Effector CD8-positive, alpha-beta T cell (primary cell): ENCODE data around the gene PPM1F.
"Not testable (repeated sequence)": the region's sequence is repeated elsewhere in the genome, so short reads cannot be mapped to it uniquely, and the experiment has no call there.

ENCODE experiments used
- DNase-seq: peaks from one replicate; lab custom pipeline; 2025; lab: John Stamatoyannopoulos, UW

The PPM1F gene

DNA sequence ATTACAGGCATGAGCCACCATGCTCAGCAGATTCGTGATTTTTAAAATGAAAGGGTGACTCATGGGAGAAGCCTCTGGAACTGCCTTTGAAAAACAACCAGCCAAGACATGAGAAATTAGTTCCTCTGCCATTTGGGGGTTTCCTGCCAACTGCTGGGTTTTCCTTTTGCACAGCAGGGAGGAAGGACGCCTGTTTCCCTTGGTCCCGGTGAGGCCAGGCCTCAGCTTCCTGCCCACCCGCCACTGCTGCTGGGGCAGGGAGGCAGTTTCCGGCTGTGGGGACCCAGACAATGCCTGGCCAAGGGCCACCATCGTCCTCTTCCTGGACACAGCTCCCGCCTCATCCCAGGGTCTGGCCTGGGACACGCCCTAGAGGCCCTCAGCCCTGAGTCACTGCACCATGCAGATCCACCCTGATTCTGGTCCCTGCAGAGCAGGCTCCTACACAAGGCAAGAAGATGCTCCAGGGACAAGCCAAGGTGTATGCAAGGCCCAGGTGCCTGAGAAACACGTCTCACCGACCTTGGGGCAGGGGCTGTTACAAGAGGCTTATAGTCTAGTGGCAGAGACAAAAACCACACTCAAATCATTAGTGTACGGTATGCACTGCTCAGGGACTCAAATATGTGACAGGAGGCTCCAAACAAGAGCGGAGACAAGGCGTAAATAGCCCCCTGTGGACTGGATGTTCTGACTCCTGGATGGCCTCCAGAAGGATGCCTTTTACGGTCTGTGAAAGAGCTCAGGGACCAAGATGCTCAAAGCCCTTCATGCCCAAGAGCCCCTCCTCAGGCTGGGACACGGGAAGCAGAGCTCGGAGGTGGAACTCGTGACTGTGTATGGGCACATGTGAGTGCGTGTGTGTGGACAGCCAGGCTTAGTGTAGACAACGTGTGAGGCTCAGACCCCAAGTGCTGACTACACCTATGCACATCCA lies 10.0 kb downstream of the PPM1F start:
- DNase-seq = no peak

DNA sequence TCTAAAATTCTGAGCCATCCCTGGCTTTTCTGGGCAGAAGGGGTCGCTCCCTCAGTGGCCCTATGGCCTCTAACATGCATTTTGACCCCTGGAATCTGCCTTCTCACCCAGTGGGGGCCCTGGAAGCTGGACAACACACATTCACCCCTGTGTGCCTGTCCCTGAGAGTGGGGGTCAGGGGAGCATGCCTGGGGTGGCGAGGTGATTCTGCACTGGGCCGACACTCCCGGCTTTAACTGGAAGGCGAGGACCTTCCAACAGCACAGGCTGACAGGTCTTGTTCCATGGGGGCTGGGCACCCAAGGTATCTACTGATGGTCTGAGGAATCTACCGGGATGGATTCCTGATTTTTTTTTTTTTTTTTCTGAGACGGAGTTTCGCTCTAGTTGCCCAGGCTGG lies 10.7 kb downstream of the PPM1F start:
- no peak for DNase-seq

DNA sequence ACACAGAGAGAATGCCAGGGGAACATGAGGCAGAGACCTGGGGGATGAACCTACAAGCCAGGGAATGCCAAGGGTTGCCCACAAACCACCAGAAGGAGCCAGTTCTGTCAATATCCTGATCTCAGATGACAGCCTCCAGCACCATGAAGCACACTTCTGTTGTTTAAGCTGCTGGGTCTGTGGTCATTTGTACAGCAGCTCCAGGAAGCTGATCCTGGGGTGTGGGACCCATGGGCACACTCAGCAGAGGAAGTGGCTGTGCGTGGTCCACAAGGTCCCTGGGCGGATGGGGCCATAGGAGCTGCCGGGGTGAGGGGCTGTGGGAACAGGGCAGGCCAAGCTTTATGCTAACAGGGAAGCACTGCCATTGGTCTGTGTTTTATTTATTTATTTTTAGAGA lies 12.1 kb downstream of the PPM1F start:
- no peak for DNase-seq

DNA sequence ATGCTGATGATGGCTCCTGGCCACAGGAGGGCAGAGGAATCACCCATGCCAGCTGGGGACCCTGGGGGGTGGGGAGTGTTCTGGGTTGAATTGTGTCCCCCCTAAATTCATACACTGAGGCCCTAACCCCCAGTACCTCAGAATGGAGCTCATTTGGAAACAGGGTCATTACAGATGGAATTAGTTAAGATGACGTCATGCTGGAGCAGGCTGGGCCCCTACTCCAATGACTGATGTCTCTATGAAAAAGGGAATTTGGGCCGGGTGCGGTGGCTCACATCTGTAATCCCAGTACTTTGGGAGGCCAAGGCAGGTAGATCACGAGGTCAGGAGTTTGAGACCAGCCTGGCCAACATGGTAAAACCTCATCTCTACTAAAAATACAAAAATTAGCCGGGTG lies 12.7 kb downstream of the PPM1F start:
- DNase-seq = not testable (repeated sequence)

DNA sequence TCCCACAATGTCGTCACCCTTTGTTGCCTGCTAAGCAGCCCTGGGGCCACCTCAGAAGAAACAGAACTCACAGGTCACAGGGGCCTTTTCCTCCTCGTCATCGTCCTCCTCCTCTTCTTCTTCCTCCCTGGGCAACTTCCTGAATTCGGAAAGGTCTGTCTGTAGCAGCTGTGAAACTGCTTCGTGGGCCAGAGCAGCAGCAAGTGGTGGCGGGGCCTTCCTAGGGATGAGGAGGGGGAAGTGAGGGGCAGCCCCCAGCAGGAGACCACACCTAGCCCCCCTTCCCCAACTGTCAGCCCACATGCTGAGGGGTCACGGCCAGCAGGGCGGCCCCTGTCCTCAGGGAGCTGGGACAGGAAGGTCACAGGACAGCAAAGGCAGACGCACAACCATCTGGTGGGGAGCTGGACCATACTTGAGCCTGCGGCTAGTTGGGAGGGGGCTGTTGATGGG lies 13.2 kb downstream of the PPM1F start:
- no peak for DNase-seq

DNA sequence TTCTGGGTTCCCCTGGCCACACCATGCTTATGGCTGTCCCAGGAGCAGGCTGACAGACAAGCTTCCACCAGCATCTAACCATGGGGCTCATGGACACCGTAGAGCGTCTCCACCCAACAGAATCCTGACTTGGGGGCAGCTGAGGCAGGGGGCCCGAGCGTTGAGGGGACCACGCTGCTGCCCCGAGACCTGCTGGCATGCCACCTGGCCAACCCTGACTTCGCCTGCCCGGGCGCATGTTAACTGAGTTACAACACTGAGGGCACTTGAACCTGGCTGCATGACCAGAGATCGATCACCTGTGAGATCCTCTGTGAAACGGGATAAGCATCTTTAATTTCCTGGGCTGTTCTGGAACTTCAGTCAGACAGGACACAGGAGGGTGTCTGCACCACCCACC lies 13.7 kb downstream of the PPM1F start:
- DNase-seq = no peak

DNA sequence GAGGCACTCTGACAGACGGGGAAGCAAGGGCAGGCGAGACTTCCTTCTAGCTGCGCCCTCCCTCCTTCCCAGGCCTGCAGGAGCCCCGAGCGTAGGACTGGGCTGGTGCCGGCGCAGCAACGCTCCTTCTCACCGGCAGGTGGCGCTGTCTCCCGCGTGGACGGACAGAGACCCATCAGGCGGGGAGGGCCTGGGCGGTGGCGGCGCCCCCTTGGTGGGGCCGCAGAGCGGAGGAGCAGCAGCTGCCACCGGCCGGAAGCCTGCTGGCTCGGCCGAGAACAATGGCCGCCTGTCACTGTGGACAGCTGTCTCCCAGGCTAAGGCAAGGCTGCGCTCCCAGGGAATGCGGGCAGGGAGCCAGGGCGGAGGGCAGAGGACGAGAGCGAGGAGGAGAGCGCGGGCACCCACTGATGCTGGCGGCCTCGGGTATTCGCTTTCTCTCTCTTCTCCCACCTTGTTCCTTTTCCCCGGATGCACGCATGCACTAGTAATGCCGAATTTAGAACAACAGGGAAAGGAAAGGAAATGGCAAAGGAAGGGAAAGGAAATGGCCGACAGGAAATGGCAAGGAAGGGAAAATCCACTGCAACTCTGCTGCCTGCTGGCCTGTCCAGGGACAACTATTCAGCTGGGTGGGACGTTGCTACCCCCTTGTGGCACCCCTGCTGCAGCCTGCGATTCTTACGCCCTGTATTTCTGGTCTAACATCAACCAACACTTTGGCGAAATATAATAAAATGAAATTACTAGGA lies 14.4 kb downstream of the PPM1F start:
- peak; percentile 89 for DNase-seq

DNA sequence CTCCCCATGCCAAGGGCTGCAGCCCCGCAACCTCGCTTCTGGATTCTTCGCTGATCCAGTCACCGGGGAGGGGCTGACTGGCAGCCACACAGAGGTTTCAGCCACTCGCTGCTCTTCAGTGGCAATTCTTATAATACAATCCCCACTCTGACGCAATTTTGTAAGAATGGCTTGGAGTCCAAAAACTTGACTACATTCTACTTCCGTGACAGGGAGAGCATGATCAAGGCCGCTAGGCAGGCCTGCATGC lies 14.9 kb downstream of the PPM1F start:
- DNase-seq = no peak

DNA sequence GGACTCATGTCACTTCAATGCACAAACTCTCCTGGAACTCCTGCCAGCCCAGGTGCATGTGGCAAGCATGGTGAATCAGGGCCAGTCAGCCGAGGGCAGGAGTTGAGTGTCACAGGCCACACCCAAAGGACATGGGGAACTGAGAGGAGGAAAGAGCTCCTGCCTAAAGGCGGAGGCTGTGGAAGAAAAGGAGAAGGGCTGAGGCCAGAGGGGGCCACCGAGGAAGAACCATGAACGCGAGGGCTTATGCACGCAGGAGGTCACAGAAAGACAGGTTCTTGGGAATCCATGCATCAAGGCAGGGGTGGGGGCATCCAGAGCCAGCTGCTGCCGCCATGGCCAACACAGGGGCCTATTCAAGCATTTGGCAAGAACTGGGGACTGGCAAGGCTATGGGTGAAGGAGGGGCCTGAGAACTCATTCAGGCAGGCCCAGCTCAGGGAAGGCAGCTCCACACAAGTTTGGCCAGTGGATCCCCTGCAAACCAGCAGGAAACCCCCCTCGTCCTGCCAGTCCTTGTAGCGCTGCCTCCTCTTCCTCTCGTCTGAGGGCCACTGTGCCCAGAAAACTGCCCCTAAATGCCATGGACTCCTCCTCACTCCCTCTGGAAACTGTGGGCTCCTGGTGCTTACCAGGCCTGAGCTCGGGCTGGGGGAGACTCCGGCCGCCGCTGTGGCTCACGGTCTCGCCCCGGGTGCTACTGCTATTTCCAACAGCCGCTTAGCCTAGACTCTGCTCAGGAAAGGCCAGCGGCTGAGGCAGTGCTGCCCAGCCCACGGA lies 15.4 kb downstream of the PPM1F start:
- no peak for DNase-seq

DNA sequence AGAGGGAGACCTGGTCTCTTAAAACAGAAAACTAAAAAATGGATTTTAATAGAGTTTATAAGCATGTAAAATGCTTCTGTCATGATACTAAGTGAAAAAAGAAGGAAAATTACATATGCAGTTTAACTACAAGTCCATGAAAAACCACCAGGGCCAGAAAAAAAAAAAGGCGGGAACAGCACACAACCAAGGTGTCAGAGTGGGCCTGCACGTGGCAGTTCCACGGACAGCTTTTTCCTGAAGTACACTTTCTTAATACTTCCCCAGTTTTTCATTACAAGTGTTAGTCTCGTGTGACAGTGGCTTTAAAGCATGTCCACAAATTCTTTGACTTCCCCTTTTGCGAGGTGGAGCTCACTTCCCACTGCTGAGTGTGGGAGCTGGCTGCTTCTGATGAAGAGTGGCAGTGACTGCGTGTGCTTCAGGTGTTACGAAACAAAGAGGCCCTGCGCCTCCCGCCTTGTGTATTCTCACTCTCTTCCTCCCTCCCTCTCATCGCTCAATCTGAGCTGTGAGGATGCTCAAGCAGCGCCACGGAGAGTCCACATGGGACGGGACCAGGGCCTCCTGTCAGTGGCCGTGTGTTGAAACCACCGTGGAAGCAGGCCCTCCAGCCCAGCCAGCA lies 16.4 kb downstream of the PPM1F start:
- DNase-seq = no peak

DNA sequence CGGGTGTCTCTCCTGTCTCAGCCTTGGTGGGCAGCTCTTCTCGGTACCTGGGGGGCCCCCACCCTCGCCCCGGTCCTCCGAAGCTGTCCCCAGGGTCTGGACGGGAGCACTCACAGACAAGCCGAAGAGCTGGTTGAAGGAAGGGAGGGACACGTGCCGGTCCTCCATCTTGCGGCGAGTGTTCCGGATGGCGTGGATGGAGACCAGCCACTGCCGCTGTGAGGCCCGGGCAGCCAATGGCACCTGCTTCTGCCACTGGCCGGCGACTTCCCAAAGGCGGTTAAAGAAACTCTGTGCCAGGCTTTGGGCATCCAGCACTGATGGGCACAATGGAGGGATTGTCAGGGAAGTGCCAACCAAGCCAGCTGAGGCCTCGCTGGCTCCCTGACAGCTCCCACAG lies 18.7 kb downstream of the PPM1F start:
- no peak for DNase-seq

DNA sequence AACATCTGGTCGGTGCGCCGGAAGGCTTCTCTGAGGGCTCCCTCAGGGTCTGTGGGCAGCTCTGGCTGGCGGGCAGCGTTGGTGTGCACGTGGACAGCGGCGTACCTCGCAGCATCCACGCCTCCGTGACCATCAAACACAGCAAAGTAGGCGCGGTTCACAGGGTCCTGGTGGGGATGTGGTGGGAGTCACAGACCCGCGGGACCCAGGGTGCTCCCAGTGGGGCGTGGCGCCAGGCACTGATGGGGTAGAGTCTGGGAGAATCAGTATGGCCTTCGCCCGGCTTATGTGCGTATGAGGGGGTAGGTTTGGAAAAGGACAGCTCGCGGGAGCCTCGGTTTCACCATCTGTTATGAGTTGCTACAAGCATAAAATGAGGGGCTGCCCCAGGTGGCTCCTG lies 19.2 kb downstream of the PPM1F start:
- no peak for DNase-seq

DNA sequence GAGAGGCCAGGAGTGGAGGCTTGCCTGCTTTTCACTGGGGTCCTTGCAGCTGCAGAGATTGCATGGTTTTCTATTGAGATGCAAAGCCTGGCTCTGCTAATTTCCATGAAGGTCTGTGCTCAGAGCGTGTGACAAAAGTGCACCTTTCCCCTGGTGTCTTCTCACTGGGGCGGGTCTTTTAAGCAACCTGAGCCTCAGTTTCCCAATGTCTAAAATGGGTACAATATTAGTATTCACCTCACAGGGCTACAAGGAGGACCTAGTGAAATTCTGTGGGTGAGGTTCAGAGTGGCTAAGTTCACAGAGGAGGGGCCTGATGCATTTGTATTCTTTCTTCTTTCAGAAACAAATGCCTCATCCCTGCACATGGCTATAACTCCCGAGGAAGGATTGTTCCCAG lies 20.3 kb downstream of the PPM1F start:
- no peak for DNase-seq

DNA sequence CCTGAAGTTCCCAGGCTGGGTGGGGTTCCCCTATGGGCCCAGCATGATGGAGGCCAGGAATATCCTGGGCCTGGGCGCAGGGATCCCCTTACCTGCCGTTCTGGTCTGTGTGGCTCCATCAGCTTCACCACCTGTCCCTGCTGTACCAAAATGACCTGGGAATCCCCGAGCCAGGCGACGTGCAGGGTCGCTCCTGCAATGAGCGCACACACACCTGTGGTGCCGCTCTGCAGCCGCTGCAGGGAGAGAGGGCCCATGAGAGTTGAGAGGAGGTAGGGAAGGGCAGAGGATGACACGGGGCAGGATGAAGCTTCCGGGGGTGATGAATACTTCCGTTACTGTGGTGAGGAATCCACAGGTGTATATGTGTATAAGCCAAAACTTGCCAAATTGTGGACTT lies 21.6 kb downstream of the PPM1F start:
- DNase-seq = no peak

DNA sequence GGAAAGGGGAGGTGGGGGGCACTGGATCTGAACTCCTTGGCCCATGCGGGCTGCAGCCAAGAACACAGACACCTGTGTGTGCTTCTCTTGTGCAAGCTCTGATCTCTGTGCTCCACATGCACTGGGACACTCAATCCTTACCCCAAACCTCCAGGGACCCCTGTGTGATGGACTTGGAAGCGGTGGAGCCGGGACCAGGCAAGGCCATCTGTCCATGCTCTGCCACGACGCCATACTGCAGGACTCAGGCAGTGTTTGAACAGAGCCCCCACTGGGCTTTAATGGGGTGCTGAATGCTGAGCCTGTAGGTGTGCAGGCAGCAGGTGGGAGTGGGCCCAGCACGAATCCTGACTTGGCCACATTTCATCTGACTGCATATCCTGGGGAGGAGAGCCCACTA lies 23.4 kb downstream of the PPM1F start:
- no peak for DNase-seq

DNA sequence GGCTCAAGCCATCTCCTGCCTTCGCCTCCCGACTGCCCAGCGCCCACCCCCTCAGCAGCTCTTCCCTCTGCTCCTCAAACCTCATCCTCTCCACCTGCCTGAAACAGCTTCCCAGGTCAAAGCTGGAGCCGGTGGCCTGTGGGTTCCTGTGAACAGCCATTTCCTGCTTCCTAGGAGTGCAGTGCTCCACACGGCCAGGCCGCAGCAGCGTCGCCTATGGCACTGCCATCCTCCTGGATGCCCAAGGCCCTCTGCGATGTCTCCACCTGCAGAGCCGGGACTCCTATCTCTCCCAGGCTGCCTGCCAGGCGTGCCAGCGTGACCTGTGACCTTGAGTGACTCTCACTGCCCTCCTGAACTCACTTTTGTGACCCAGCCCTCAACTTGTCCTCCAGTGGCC lies 24.6 kb downstream of the PPM1F start:
- DNase-seq = no peak

DNA sequence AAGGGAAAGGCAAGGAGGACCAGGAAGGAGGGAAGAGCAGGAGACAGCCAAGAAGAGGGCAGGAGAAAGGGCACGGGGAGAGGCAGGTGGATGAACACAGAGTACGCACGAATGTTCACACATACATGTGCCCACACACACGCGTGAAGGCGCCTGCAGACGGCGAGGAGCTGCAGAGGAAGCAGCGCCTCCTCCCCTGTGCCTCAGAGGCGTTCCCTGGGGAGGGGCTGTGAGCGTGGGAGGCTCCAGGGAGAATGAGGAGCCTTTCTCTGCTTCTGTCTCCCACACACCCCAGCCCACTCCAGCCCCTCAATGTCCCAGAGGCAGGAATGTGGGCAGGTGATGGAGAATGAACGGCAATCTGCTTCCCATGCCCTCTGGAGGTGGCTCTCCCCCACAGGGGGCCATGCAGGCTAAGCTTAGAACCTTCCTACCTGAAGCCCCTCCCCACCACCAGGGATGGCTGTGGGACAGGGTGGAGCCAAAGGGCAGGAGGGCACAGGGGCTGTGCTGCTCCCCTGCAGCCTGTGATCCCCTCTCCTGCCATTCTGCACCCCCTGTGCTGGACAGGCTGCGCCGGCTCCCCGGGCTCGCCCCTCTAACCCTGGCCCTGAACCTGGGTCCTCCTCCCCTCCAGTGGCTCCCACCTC lies 25.3 kb downstream of the PPM1F start:
- no peak for DNase-seq

DNA sequence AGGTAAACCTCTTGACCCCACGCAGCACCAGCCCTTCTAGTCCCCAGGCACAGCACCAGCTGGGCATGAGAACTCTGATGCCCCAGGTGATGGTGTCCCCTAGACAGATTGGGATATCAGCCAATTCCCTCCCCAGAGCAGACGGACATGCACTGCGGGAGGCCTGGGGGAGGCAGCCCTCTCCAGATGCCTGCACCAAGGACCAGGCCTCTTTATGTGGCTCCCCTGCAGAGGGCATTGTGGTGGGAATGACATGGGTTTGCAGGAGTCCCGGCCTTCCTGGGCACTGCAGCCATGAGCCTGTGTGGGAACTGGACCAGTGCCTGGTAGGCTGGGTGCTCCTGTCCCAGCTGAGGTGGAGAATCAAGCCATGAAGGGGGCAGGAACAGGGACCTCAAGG lies 25.9 kb downstream of the PPM1F start:
- DNase-seq = no peak

DNA sequence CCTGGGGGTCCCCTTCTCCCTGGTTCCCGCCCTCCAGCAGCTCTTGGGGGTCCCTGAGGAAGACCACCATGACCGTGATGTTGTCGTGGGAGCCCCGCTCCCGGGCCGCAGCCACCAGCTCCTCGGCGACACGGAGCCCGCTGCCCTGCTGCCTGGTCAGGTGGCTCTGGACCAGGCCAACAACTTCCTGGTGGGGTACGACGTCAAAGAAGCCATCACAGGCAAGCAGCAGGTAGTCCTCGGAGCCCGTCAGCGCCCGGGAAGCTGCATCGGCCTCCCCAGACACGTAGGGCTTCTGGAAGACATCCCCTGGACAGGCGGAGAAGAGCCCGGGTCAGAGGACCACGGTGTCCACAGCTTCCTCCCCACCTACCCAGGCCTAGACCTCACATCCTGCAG lies 29.5 kb downstream of the PPM1F start:
- DNase-seq = no peak

DNA sequence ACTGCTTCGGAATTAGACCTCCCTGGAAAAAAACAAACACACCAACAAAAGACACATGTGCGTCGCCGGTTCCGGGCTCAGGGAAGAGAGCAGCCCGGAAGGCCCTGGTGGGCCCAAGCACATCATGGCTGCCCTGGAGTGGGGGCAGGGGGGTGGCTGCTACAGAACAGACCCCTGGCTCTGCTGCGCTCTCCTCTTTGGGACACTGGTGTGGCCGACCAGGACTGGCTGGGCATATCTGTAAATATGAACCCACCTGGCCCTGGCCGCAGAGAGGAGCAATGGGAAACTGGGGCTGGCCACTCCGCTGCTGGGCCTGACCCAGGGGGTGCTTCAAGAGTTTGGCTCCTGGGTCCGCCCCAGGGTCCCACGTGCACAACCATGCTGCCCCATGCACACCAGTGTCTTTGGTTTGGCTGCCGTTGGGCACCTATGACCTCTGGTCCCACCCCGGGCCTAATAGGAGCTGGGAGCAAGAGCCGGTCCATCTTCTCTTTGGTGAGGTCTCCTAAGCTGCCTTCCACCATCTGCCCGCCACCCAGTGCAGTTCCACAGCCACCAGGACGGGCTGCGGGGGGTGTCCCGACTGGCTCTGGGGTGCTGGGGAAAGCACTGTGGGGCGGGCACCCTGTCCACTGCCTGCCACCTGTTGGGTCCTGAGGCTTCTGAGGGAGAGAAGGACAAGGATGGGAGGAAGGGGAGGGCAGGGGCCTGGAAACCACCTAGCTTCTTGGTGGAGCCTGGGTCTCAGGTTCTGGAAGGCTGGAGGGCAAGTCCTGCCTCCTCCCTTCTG lies 30.1 kb downstream of the PPM1F start:
- DNase-seq = no peak

DNA sequence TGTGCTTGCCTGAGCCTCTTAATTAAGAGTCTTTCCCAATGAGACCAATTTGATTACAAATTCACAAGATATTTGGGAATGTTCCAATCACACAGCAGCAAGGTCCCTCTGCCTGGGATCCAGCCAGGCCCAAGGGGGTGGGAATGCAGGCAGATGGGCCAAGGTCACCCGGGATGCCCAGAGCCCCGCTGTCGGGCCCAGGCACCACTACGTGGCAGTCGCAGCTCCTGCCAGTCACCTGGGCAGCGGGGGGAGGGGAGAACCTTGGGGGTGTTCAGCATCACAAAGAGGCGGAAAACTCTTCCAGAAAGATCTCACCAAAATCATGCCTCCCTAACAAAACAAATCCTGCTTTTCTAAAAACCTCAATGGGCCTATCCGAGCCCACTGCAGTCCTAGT lies 30.9 kb downstream of the PPM1F start:
- DNase-seq = no peak
